CD4-positive, alpha-beta memory T cell (primary cell): ENCODE data around the gene ADAMTS12. TPM values are rescaled to one million over a fixed set of nuclear protein-coding genes. Genes with fewer than 3 reads are reported as not detected.
"Not testable (repeated sequence)": the region's sequence is repeated elsewhere in the genome, so short reads cannot be mapped to it uniquely, and the experiment has no call there.

Experiments
- CTCF ChIA-PET: fragments of 350-600 bp; sonication (Branson Sonifier 250); formaldehyde crosslinking; loops from one replicate; lab custom pipeline; 2021; ENCODE audit warnings: inconsistent platforms; ENCODE audit not compliant: partially characterized antibody; lab: Charles Lee
- POLR2A ChIA-PET: fragments of 350-600 bp; sonication (Branson Sonifier 250); formaldehyde crosslinking; loops from one replicate; lab custom pipeline; 2021; ENCODE audit not compliant: partially characterized antibody; lab: Charles Lee
- DNase-seq, 5 donors: peaks; one replicate each; pipeline versions ENCODE4 v3.0.0 to v3.0.0-alpha.2; 2020 to 2022; ENCODE audit warnings: mixed read lengths in 1 of 5
- H3K27ac ChIP-seq: one replicate; pipeline ENCODE4 v1.7.0; 2013; ENCODE audit warnings: low read depth, low read length
- H3K27me3 ChIP-seq: 2 replicates; pipeline ENCODE4 v1.7.0; 2013; ENCODE audit warnings: mild to moderate bottlenecking, low read length, moderate library complexity; ENCODE audit not compliant: insufficient read depth
- H3K36me3 ChIP-seq: 2 replicates; pipeline ENCODE4 v1.7.0; 2013; ENCODE audit warnings: mild to moderate bottlenecking, low read length, moderate library complexity; ENCODE audit not compliant: insufficient read depth
- H3K4me1 ChIP-seq: 2 replicates; pipeline ENCODE4 v1.7.0; 2013; ENCODE audit warnings: mild to moderate bottlenecking, low read length, moderate library complexity; ENCODE audit not compliant: insufficient read depth
- H3K4me3 ChIP-seq, 2 donors: one replicate each; pipeline ENCODE4 v1.7.0; 2013; ENCODE audit warnings: low read length in 2 of 2, mild to moderate bottlenecking in 1 of 2
- H3K9me3 ChIP-seq, 2 donors: one replicate each; pipeline ENCODE4 v1.7.0; 2013; ENCODE audit warnings: low read length in 2 of 2, control low read depth in 1 of 2; ENCODE audit not compliant: control insufficient read depth in 1 of 2
- H3K27ac Mint-ChIP-seq, 7 donors: one replicate each; pipeline ENCODE4 v1.8.0; 2020 to 2021; ENCODE audit warnings: mixed read lengths in 7 of 7, mild to moderate bottlenecking in 6 of 7, inconsistent platforms in 3 of 7, moderate library complexity in 3 of 7
- H3K27me3 Mint-ChIP-seq, 2 donors: one replicate each; pipeline ENCODE4 v1.8.0; 2020 to 2021; ENCODE audit warnings: mixed read lengths in 2 of 2
- H3K36me3 Mint-ChIP-seq, 2 donors: one replicate each; pipeline ENCODE4 v1.8.0; 2020 to 2021; ENCODE audit warnings: mixed read lengths in 2 of 2, inconsistent platforms in 1 of 2, mild to moderate bottlenecking in 1 of 2
- H3K4me1 Mint-ChIP-seq, 4 donors: one replicate each; pipeline ENCODE4 v1.8.0; 2020 to 2021; ENCODE audit warnings: mixed read lengths in 4 of 4, mild to moderate bottlenecking in 1 of 4
- H3K4me3 Mint-ChIP-seq, 8 donors: one replicate each; pipeline ENCODE4 v1.8.0; 2020 to 2021; ENCODE audit warnings: mixed read lengths in 8 of 8, mild to moderate bottlenecking in 7 of 8, moderate library complexity in 6 of 8, inconsistent platforms in 3 of 8
- H3K9me3 Mint-ChIP-seq, 8 donors: one replicate each; pipeline ENCODE4 v1.8.0; 2020 to 2021; ENCODE audit warnings: mixed read lengths in 8 of 8, mild to moderate bottlenecking in 5 of 8, inconsistent platforms in 3 of 8, moderate library complexity in 1 of 8
- intact Hi-C: fragments of 100-400 bp; cut with micrococcal nuclease; formaldehyde crosslinking; loops from one replicate; pipeline ENCODE4 v1.15.1; 2023
- polyA plus RNA-seq, 2 donors: library from polyadenylated mRNA; unstranded; fragments of 300-500 nt; fragmentation: Illumina TruSeq; gene quantifications; one replicate each; pipeline ENCODE4 v1.2.3, GENCODE V29; 2021
- total RNA-seq, 2 experiments: library from RNA; stranded (reverse); gene quantifications; one replicate each; pipeline ENCODE4 v1.2.3, GENCODE V29; 2021

Gene ADAMTS12
- total and polyA plus RNA-seq, 4 experiments from 2014 or later = 0.17 TPM; not detected in 3

- H3K27ac ChIP-seq = no peak overlapping the region
- intact Hi-C loops = loop anchor here (5.0 kb wide), 1 partner anchor 73 kb away; no protein-coding TSS in a partner anchor
- CTCF ChIA-PET = interaction anchor here (7.6 kb wide), 1 partner anchor 495 kb away, joined by 71 read pairs; no protein-coding TSS in a partner anchor
- Mint-ChIP-seq H3K27ac (no peak overlapping the region), H3K9me3 (no peaks in the 10 kb centered on the region), H3K4me1 (no peaks in the 10 kb centered on the region), H3K27me3 (peaks cover 3 to 6% of the 10 kb centered on the region in 2 donors), H3K4me3 (no peak overlapping the region), H3K36me3 (no peaks in the 10 kb centered on the region)
- POLR2A ChIA-PET = no interaction called here
- DNase-seq = no peak
- no peak overlapping the region for H3K4me3 ChIP-seq
- no peaks in the 10 kb centered on the region for H3K27me3 ChIP-seq
- no peaks in the 10 kb centered on the region for H3K4me1 ChIP-seq
- H3K36me3 ChIP-seq = no peaks in the 10 kb centered on the region
- H3K9me3 ChIP-seq = no peaks in the 10 kb centered on the region
Observed at GRCh38 chr5:33929925-33930690, 38.3 kb upstream of the ADAMTS12 start.

GRCh38 chr5:33928283-33928682, 36.5 kb upstream of the ADAMTS12 start:
- ChIA-PET POLR2A (no interaction called here), CTCF (no interaction called here)
- Mint-ChIP-seq H3K27me3 (peaks cover 3 to 6% of the 10 kb centered on the region in 2 donors), H3K36me3 (no peaks in the 10 kb centered on the region), H3K27ac (no peak overlapping the region), H3K4me1 (no peaks in the 10 kb centered on the region), H3K4me3 (no peak overlapping the region), H3K9me3 (no peaks in the 10 kb centered on the region)
- no peak overlapping the region for H3K4me3 ChIP-seq
- no peaks in the 10 kb centered on the region for H3K27me3 ChIP-seq
- DNase-seq = no peak
- H3K27ac ChIP-seq = no peak overlapping the region
- no peaks in the 10 kb centered on the region for H3K9me3 ChIP-seq
- intact Hi-C loops = no loop called here
- no peaks in the 10 kb centered on the region for H3K36me3 ChIP-seq
- no peaks in the 10 kb centered on the region for H3K4me1 ChIP-seq

- no peaks in the 10 kb centered on the region for H3K9me3 ChIP-seq
- peaks cover 3 to 7% of the 10 kb centered on the region in 2 donors for H3K27me3 Mint-ChIP-seq
- POLR2A ChIA-PET = no interaction called here
- intact Hi-C loops = no loop called here
- no peaks in the 10 kb centered on the region for H3K4me1 Mint-ChIP-seq
- H3K27me3 ChIP-seq = no peaks in the 10 kb centered on the region
- no peaks in the 10 kb centered on the region for H3K9me3 Mint-ChIP-seq
- no peak overlapping the region for H3K4me3 Mint-ChIP-seq
- H3K27ac ChIP-seq = no peak overlapping the region
- no peaks in the 10 kb centered on the region for H3K4me1 ChIP-seq
- no peaks in the 10 kb centered on the region for H3K36me3 Mint-ChIP-seq
- DNase-seq = no peak
- H3K27ac Mint-ChIP-seq = no peak overlapping the region
- H3K4me3 ChIP-seq = no peak overlapping the region
- no peaks in the 10 kb centered on the region for H3K36me3 ChIP-seq
- CTCF ChIA-PET = no interaction called here
Observed at GRCh38 chr5:33927685-33928084, 35.9 kb upstream of the ADAMTS12 start.

- H3K9me3 Mint-ChIP-seq = peaks cover 0 to 8% (median 2%) of the 10 kb centered on the region in 8 donors
- CTCF ChIA-PET = interaction anchor here (1.7 kb wide), 1 partner anchor 9 kb away, joined by 5 read pairs; no protein-coding TSS in a partner anchor
- intact Hi-C loops = no loop called here
Observed at GRCh38 chr5:33925278-33925677, 33.5 kb upstream of the ADAMTS12 start.

GRCh38 chr5:33921002-33921401, 29.2 kb upstream of the ADAMTS12 start:
- Histone ChIP-seq H3K36me3 (no peaks in the 10 kb centered on the region), H3K27me3 (no peaks in the 10 kb centered on the region), H3K27ac (no peak overlapping the region), H3K9me3 (no peaks in the 10 kb centered on the region), H3K4me1 (no peaks in the 10 kb centered on the region), H3K4me3 (no peak overlapping the region)
- no peak for DNase-seq
- POLR2A ChIA-PET = no interaction called here
- Mint-ChIP-seq H3K4me3 (no peak overlapping the region), H3K9me3 (peaks cover 2 to 42% (median 34%) of the 10 kb centered on the region in 8 donors), H3K27me3 (peaks cover 11 to 20% of the 10 kb centered on the region in 2 donors), H3K36me3 (peaks cover 0 to 4% of the 10 kb centered on the region in 2 donors), H3K4me1 (no peaks in the 10 kb centered on the region), H3K27ac (no peak overlapping the region)
- CTCF ChIA-PET = no interaction called here
- intact Hi-C loops = no loop called here

More at GRCh38 chr5:33925278-33925677, 33.5 kb upstream of the ADAMTS12 start:
- Histone ChIP-seq H3K4me3 (no peak overlapping the region), H3K9me3 (no peaks in the 10 kb centered on the region), H3K27me3 (no peaks in the 10 kb centered on the region), H3K36me3 (no peaks in the 10 kb centered on the region), H3K4me1 (no peaks in the 10 kb centered on the region), H3K27ac (no peak overlapping the region)
- Mint-ChIP-seq H3K27me3 (peaks cover 6 to 14% of the 10 kb centered on the region in 2 donors), H3K36me3 (peaks cover 0 to under 1% of the 10 kb centered on the region in 2 donors), H3K4me3 (no peak overlapping the region), H3K4me1 (no peaks in the 10 kb centered on the region), H3K27ac (no peak overlapping the region)
- POLR2A ChIA-PET = no interaction called here
- no peak for DNase-seq

GRCh38 chr5:33914844-33915243, 23.1 kb upstream of the ADAMTS12 start:
- H3K27ac ChIP-seq, H3K9me3 ChIP-seq, H3K27me3 ChIP-seq, H3K4me1 ChIP-seq, H3K36me3 Mint-ChIP-seq, H3K36me3 ChIP-seq, H3K4me3 Mint-ChIP-seq, H3K4me1 Mint-ChIP-seq, CTCF ChIA-PET, H3K27me3 Mint-ChIP-seq, POLR2A ChIA-PET, DNase-seq, intact Hi-C loops, H3K27ac Mint-ChIP-seq, H3K4me3 ChIP-seq: not testable (repeated sequence)
- peaks cover 6 to 54% (median 39%) of the 10 kb centered on the region in 8 donors for H3K9me3 Mint-ChIP-seq

- H3K4me1 ChIP-seq, H3K27ac Mint-ChIP-seq, H3K27me3 ChIP-seq, H3K4me1 Mint-ChIP-seq, H3K27ac ChIP-seq, H3K4me3 Mint-ChIP-seq, H3K36me3 ChIP-seq, H3K9me3 ChIP-seq, DNase-seq, H3K36me3 Mint-ChIP-seq, intact Hi-C loops, H3K27me3 Mint-ChIP-seq, H3K4me3 ChIP-seq, CTCF ChIA-PET, POLR2A ChIA-PET: not testable (repeated sequence)
- peaks cover 5 to 58% (median 42%) of the 10 kb centered on the region in 8 donors for H3K9me3 Mint-ChIP-seq
Observed at GRCh38 chr5:33906248-33906647, 14.5 kb upstream of the ADAMTS12 start.
